Small intestine (tissue), 7 donors: ENCODE measurements around the gene MARK2. TPM values are rescaled to one million over a fixed set of nuclear protein-coding genes. Genes with fewer than 3 reads are reported as not detected.
A peak's percentile ranks its signal among the peaks of the same experiment; 100 is the strongest.

Experiments
- DNase-seq, 2 donors: peaks; one replicate each; pipeline versions ENCODE4 v3.0.0 to v3.0.0-alpha.2; 2013
- FAIRE-seq: peaks from 2 replicates; lab custom pipeline; 2012; peaks lifted over from hg19 to GRCh38; lab: Jason Lieb, UNC
- H3K27ac ChIP-seq, 3 donors: one replicate each; pipeline ENCODE4 v1.5.1; 2013; ENCODE audit warnings: low read length in 2 of 3, mild to moderate bottlenecking in 2 of 3, control low read depth in 1 of 3, inconsistent platforms in 1 of 3, low read depth in 1 of 3, moderate library complexity in 1 of 3
- H3K27me3 ChIP-seq, 3 donors: one replicate each; pipeline ENCODE4 v1.6.1; 2013; ENCODE audit warnings: low read length in 3 of 3, inconsistent platforms in 1 of 3; ENCODE audit not compliant: control insufficient read depth in 3 of 3, insufficient read depth in 3 of 3
- H3K36me3 ChIP-seq, 3 donors: one replicate each; pipeline ENCODE4 v1.6.1; 2013; ENCODE audit warnings: low read length in 3 of 3, inconsistent platforms in 1 of 3, low read depth in 1 of 3, mild to moderate bottlenecking in 1 of 3, moderate library complexity in 1 of 3; ENCODE audit not compliant: control insufficient read depth in 3 of 3, insufficient read depth in 2 of 3
- H3K4me1 ChIP-seq, 3 donors: one replicate each; pipeline ENCODE4 v1.6.1; 2013; ENCODE audit warnings: low read length in 2 of 3, inconsistent platforms in 1 of 3, low read depth in 1 of 3, mild to moderate bottlenecking in 1 of 3, moderate library complexity in 1 of 3; ENCODE audit not compliant: control insufficient read depth in 3 of 3, insufficient read depth in 2 of 3
- H3K4me3 ChIP-seq, 3 donors: one replicate each; pipeline ENCODE4 v1.5.1; 2013; ENCODE audit warnings: low read length in 3 of 3, control low read depth in 1 of 3, inconsistent platforms in 1 of 3, low read depth in 1 of 3, mild to moderate bottlenecking in 1 of 3, moderate library complexity in 1 of 3
- H3K9me3 ChIP-seq, 2 donors: one replicate each; pipeline ENCODE4 v1.6.1; 2013; ENCODE audit warnings: low read depth in 1 of 2, low read length in 1 of 2; ENCODE audit not compliant: control insufficient read depth in 2 of 2, insufficient read depth in 1 of 2
- WGBS, 3 donors: extraction: QIAGEN DNeasy Blood & Tissue Kit; methylation state at CpG; one replicate each; pipeline ENCODE4 v1.1.7; 2013; 5-methylcytosine and 5-hydroxymethylcytosine counted together
- polyA plus RNA-seq, 4 donors: library from polyadenylated mRNA; stranded (reverse) in 3 of 4; unstranded in 1 of 4; fragments of 200-250 nt in 3 of 4; fragments of 120-200 nt in 1 of 4; gene quantifications; one replicate each; pipeline versions ENCODE4 v1.2.1 to v1.2.3, GENCODE V29; 2013
- donor health status: healthy with polysubstance abuse.
- donor health status: control.
- donor health status: control.
- donor health status: Bipolar disorder and iron deficiency.
- donor health status: healthy.

Gene MARK2
- polyA plus RNA-seq, 4 donors, result 25.9 to 44.8 (median 28.1) TPM

GRCh38 chr11:63941901-63942300, 103.0 kb downstream of the MARK2 start:
- peaks cover 0 to 28% (median 15%) of the 10 kb centered on the region in 3 donors for H3K4me1 ChIP-seq
- FAIRE-seq (no peak), DNase-seq (no peak)
- no peaks in the 10 kb centered on the region for H3K9me3 ChIP-seq
- no peaks in the 10 kb centered on the region for H3K27me3 ChIP-seq
- H3K36me3 ChIP-seq, result peaks cover 0 to 24% (median 2%) of the 10 kb centered on the region in 3 donors
- peak overlapping the region in 1 of 3 donors; percentile 79 for H3K27ac ChIP-seq
- 72 to 89% (median 81%) methylated on average over 4 of the region's 4 CpGs for WGBS, 3 donors
- no peak overlapping the region for H3K4me3 ChIP-seq

GRCh38 chr11:63942803-63943202, 103.9 kb downstream of the MARK2 start:
- Histone ChIP-seq H3K4me3 (no peak overlapping the region), H3K9me3 (no peaks in the 10 kb centered on the region), H3K27ac (peak overlapping the region in 2 of 3 donors; percentile 30 to 79), H3K4me1 (peaks cover 0 to 28% (median 15%) of the 10 kb centered on the region in 3 donors), H3K27me3 (no peaks in the 10 kb centered on the region), H3K36me3 (peaks cover 0 to 30% (median 2%) of the 10 kb centered on the region in 3 donors)
- FAIRE-seq (no peak), DNase-seq (peak in 1 of 2 donors; percentile 91)
- 52 to 75% (median 59%) methylated on average over 3 of the region's 3 CpGs for WGBS, 3 donors

- H3K27ac ChIP-seq, result peak overlapping the region in 2 of 3 donors; percentile 8 to 52
- H3K4me1 ChIP-seq, result peaks cover 0 to 24% (median 15%) of the 10 kb centered on the region in 3 donors
- FAIRE-seq, result no peak
Observed at GRCh38 chr11:63944987-63945386, 106.1 kb downstream of the MARK2 start.

GRCh38 chr11:63945477-63946163, 106.7 kb downstream of the MARK2 start:
- FAIRE-seq (no peak), DNase-seq (peak; percentile 82 to 83)
- H3K9me3 ChIP-seq, result no peaks in the 10 kb centered on the region
- peaks cover 0 to 40% (median 2%) of the 10 kb centered on the region in 3 donors for H3K36me3 ChIP-seq
- no peaks in the 10 kb centered on the region for H3K27me3 ChIP-seq
- H3K4me1 ChIP-seq, result peaks cover 0 to 24% (median 15%) of the 10 kb centered on the region in 3 donors
- H3K27ac ChIP-seq, result peak overlapping the region; percentile 8 to 52 (median 13)
- H3K4me3 ChIP-seq, result no peak overlapping the region
- 38 to 48% (median 38%) methylated on average over 14 of the region's 14 CpGs for whole genome bisulfite sequencing, 3 donors

More at GRCh38 chr11:63944987-63945386, 106.1 kb downstream of the MARK2 start:
- peaks cover 0 to 38% (median 2%) of the 10 kb centered on the region in 3 donors for H3K36me3 ChIP-seq
- H3K9me3 ChIP-seq, result no peaks in the 10 kb centered on the region
- no peaks in the 10 kb centered on the region for H3K27me3 ChIP-seq
- 41 to 54% (median 46%) methylated on average over 8 of the region's 8 CpGs for WGBS, 3 donors
- no peak overlapping the region for H3K4me3 ChIP-seq
- peak; percentile 61 to 79 for DNase-seq

- WGBS, 3 donors, result 71 to 82% (median 79%) methylated on average over 20 of the region's 20 CpGs
- Histone ChIP-seq H3K4me3 (no peak overlapping the region), H3K4me1 (no peaks in the 10 kb centered on the region), H3K27ac (peak overlapping the region in 1 of 3 donors; percentile 55), H3K36me3 (peaks cover 8 to 69% (median 12%) of the 10 kb centered on the region in 3 donors), H3K9me3 (no peaks in the 10 kb centered on the region), H3K27me3 (no peaks in the 10 kb centered on the region)
- DNase-seq (peak in 1 of 2 donors; percentile 31), FAIRE-seq (no peak)
Observed at GRCh38 chr11:63951779-63952536, 113.0 kb downstream of the MARK2 start.

- DNase-seq (no peak), FAIRE-seq (no peak)
- 92 to 99% (median 93%) methylated on average over 4 of the region's 4 CpGs for WGBS, 3 donors
- Histone ChIP-seq H3K27ac (peak overlapping the region in 1 of 3 donors; percentile 29), H3K4me3 (no peak overlapping the region), H3K9me3 (no peaks in the 10 kb centered on the region), H3K4me1 (no peaks in the 10 kb centered on the region), H3K36me3 (peaks cover 8 to 68% (median 12%) of the 10 kb centered on the region in 3 donors), H3K27me3 (no peaks in the 10 kb centered on the region)
Observed at GRCh38 chr11:63952570-63952969, 113.7 kb downstream of the MARK2 start.

DNA sequence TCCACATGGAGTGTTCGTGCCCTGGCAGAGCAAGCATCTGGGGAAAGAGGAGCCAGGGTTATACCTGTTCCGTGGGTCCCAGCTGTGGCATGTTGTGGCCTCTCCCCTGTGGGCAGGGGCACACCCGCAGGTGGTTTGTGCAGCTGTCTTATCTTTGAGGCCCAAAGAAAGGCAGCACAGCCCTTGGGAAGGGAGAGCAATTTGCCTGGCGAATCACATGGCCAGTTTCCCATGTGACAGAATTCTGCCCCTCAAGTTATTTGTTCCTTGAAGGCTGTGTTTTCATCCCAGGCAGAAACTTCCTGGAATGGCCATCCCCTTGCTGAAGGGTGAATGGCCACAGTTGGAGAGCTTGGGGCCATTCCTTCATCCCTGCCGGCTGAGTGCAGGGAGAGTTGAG, 119.1 kb downstream of the MARK2 start:
- WGBS, 3 donors, result 43 to 67% (median 55%) methylated on average over 5 of the region's 5 CpGs
- Histone ChIP-seq H3K36me3 (peaks cover 8 to 47% (median 9%) of the 10 kb centered on the region in 3 donors), H3K4me3 (no peak overlapping the region), H3K4me1 (peaks cover 0 to 23% (median 0%) of the 10 kb centered on the region in 3 donors), H3K27me3 (no peaks in the 10 kb centered on the region), H3K9me3 (no peaks in the 10 kb centered on the region), H3K27ac (no peak overlapping the region)
- FAIRE-seq (no peak), DNase-seq (no peak)
